OCI-LY1 (cell line): ENCODE data around the gene MPST.

Source experiments
- H2AFZ ChIP-seq: fragments of 200-600 bp; sonication (generic), shearing (Covaris generic); 2 replicates; pipeline ENCODE4 v1.6.0; 2014; ENCODE audit warnings: antibody characterized with exemption, mild to moderate bottlenecking, low read length
- H3F3A ChIP-seq: fragments of 200-600 bp; sonication (generic), shearing (Covaris generic); 2 replicates; pipeline ENCODE4 v1.6.0; 2014; ENCODE audit warnings: mild to moderate bottlenecking, antibody characterized with exemption, low read length, moderate library complexity; ENCODE audit not compliant: insufficient read depth
- H3K27ac ChIP-seq: fragments of 200-600 bp; sonication (generic); 2 replicates; pipeline ENCODE4 v1.5.1; 2014; ENCODE audit warnings: low read length, mixed run types, mild to moderate bottlenecking, low read depth; ENCODE audit not compliant: poor library complexity, severe bottlenecking
- H3K27me3 ChIP-seq: fragments of 200-600 bp; sonication (generic); 2 replicates; pipeline ENCODE4 v1.6.0; 2014; ENCODE audit warnings: antibody characterized with exemption, mild to moderate bottlenecking, low read length, moderate library complexity; ENCODE audit not compliant: insufficient read depth
- H3K36me3 ChIP-seq: fragments of 200-600 bp; sonication (generic); 2 replicates; pipeline ENCODE4 v1.6.1; 2014; ENCODE audit warnings: mild to moderate bottlenecking, antibody characterized with exemption, low read length, moderate library complexity, mixed read lengths; ENCODE audit not compliant: insufficient read depth
- H3K4me1 ChIP-seq: fragments of 200-600 bp; sonication (generic); 2 replicates; pipeline ENCODE4 v1.5.1; 2014; ENCODE audit warnings: mild to moderate bottlenecking, low read length, moderate library complexity; ENCODE audit not compliant: insufficient read depth, severe bottlenecking
- H3K4me2 ChIP-seq: fragments of 200-600 bp; sonication (generic), shearing (Covaris generic); 2 replicates; pipeline ENCODE4 v1.6.1; 2014; ENCODE audit warnings: low read length
- H3K4me3 ChIP-seq: fragments of 200-600 bp; sonication (generic); 2 replicates; pipeline ENCODE4 v1.5.1; 2014; ENCODE audit warnings: low read length, low read depth, mild to moderate bottlenecking, mixed read lengths; ENCODE audit not compliant: poor library complexity, severe bottlenecking
- H3K79me2 ChIP-seq: fragments of 200-600 bp; shearing (Covaris generic); 2 replicates; pipeline ENCODE4 v1.6.1; 2016; ENCODE audit warnings: mixed run types, low read length, mixed read lengths; ENCODE audit not compliant: insufficient read depth
- H3K9ac ChIP-seq: fragments of 200-600 bp; sonication (generic), shearing (Covaris generic); 2 replicates; pipeline ENCODE4 v1.6.1; 2014; ENCODE audit warnings: mild to moderate bottlenecking, low read length, mixed read lengths
- H3K9me2 ChIP-seq: fragments of 200-600 bp; sonication (generic), shearing (Covaris generic); 2 replicates; pipeline ENCODE4 v1.6.1; 2014; ENCODE audit warnings: low read depth, mild to moderate bottlenecking, low read length, mixed read lengths
- H3K9me3 ChIP-seq: fragments of 200-600 bp; shearing (Covaris generic); 2 replicates; pipeline ENCODE4 v1.6.1; 2014; ENCODE audit warnings: low read length, mixed read lengths
- H4K20me1 ChIP-seq: fragments of 200-600 bp; sonication (generic), shearing (Covaris generic); 2 replicates; pipeline ENCODE4 v1.6.0; 2016; ENCODE audit warnings: mild to moderate bottlenecking, low read length; ENCODE audit not compliant: insufficient read depth
- CTCF ChIP-seq: fragments of 200-600 bp; sonication (generic), shearing (Covaris generic); IDR thresholded peaks from 2 replicates; pipeline ENCODE4 v1.5.1; 2017; ENCODE audit warnings: mild to moderate bottlenecking, antibody characterized with exemption, low read length, moderate library complexity, mixed read lengths
- EZH2 ChIP-seq: fragments of 200-600 bp; sonication (generic), shearing (Covaris generic); IDR thresholded peaks from 2 replicates; pipeline ENCODE4 v1.8.0; 2017; ENCODE audit warnings: borderline replicate concordance, mixed run types, mild to moderate bottlenecking, antibody characterized with exemption, low read length, moderate library complexity, mixed read lengths

Gene MPST

GRCh38 chr22:37039466-37039865 lies 19.9 kb downstream of the MPST start:
- Histone ChIP-seq H3F3A (no peaks in the 10 kb centered on the region), H3K4me2 (no peak overlapping the region), H3K4me3 (no peak overlapping the region), H3K9ac (no peak overlapping the region), H3K9me2 (no peaks in the 10 kb centered on the region), H3K9me3 (no peaks in the 10 kb centered on the region), H3K27ac (no peak overlapping the region), H3K79me2 (no peaks in the 10 kb centered on the region), H3K4me1 (no peaks in the 10 kb centered on the region), H3K27me3 (peaks cover 4% of the 10 kb centered on the region; the same call in 1 of the 2 replicates), H2AFZ (no peak overlapping the region), H4K20me1 (no peaks in the 10 kb centered on the region), H3K36me3 (no peaks in the 10 kb centered on the region)
- TF ChIP-seq CTCF, result no peak
- no peak for TF ChIP-seq EZH2

- H3F3A ChIP-seq, result no peaks in the 10 kb centered on the region
- no peak overlapping the region for H3K9ac ChIP-seq
- no peak overlapping the region for H3K27ac ChIP-seq
- H3K4me3 ChIP-seq, result no peak overlapping the region
- H2AFZ ChIP-seq, result no peak overlapping the region
- H4K20me1 ChIP-seq, result no peaks in the 10 kb centered on the region
- H3K27me3 ChIP-seq, result peaks cover 4% of the 10 kb centered on the region; the same call in 1 of the 2 replicates
- no peaks in the 10 kb centered on the region for H3K79me2 ChIP-seq
- TF ChIP-seq CTCF (no peak), EZH2 (no peak)
- H3K9me3 ChIP-seq, result no peaks in the 10 kb centered on the region
- H3K9me2 ChIP-seq, result no peaks in the 10 kb centered on the region
- no peaks in the 10 kb centered on the region for H3K4me1 ChIP-seq
- no peak overlapping the region for H3K4me2 ChIP-seq
- H3K36me3 ChIP-seq, result no peaks in the 10 kb centered on the region
These were observed 23.8 kb downstream of the MPST start for GRCh38 chr22:37043209-37043827.

- Histone ChIP-seq H3K27ac (no peak overlapping the region), H3K4me2 (no peak overlapping the region)
These were observed 24.4 kb downstream of the MPST start for GRCh38 chr22:37043828-37044538.

More at GRCh38 chr22:37043828-37044538, 24.4 kb downstream of the MPST start:
- Histone ChIP-seq H3K4me1 (no peaks in the 10 kb centered on the region), H4K20me1 (no peaks in the 10 kb centered on the region), H3K79me2 (no peaks in the 10 kb centered on the region), H3F3A (no peaks in the 10 kb centered on the region), H3K9me3 (no peaks in the 10 kb centered on the region), H3K9me2 (no peaks in the 10 kb centered on the region), H3K9ac (no peak overlapping the region), H3K36me3 (no peaks in the 10 kb centered on the region), H3K27me3 (peaks cover 4% of the 10 kb centered on the region; the same call in 1 of the 2 replicates), H3K4me3 (no peak overlapping the region), H2AFZ (no peak overlapping the region)
- TF ChIP-seq EZH2 (no peak), CTCF (peak; percentile 81)
